ENCODE data around the gene PMEL. TPM values are rescaled to one million over a fixed set of nuclear protein-coding genes. Genes with fewer than 3 reads are reported as not detected.
"Not testable (repeated sequence)": the region's sequence is repeated elsewhere in the genome, so short reads cannot be mapped to it uniquely, and the experiment has no call there.

PMEL gene
- total and polyA plus RNA-seq, 5 donors, result 0.45 to 2.2 (median 1.1) TPM

GRCh38 chr12:55983232-55983842, 17.5 kb upstream of the PMEL start:
- ATAC-seq (peak; percentile 23 to 31), DNase-seq (no peak)
- peaks cover 2% of the 10 kb centered on the region for H3K4me1 ChIP-seq (ENCODE audit: control insufficient read depth, insufficient read depth, low read length)
- intact Hi-C loops (cut with DNase I), result no loop called here
- 66% methylated on average over 4 of the region's 4 CpGs for WGBS
- no peak overlapping the region for H3K27ac ChIP-seq (ENCODE audit: low read length)
- no peaks in the 10 kb centered on the region for H3K27me3 ChIP-seq (ENCODE audit: control insufficient read depth, insufficient read depth)
- H3K9me3 ChIP-seq (ENCODE audit: control insufficient read depth, low read length), result no peaks in the 10 kb centered on the region
- H3K4me3 ChIP-seq (ENCODE audit: low read length), result no peak overlapping the region

GRCh38 chr12:55982319-55982936, 16.6 kb upstream of the PMEL start:
- DNase-seq (no peak), ATAC-seq (no peak)
- no peaks in the 10 kb centered on the region for H3K27me3 ChIP-seq (ENCODE audit: control insufficient read depth, insufficient read depth)
- H3K9me3 ChIP-seq (ENCODE audit: control insufficient read depth, low read length), result no peaks in the 10 kb centered on the region
- peaks cover 2% of the 10 kb centered on the region for H3K4me1 ChIP-seq (ENCODE audit: control insufficient read depth, insufficient read depth, low read length)
- H3K27ac ChIP-seq (ENCODE audit: low read length), result no peak overlapping the region
- whole genome bisulfite sequencing, result 54% methylated on average over 3 of the region's 3 CpGs
- no peak overlapping the region for H3K4me3 ChIP-seq (ENCODE audit: low read length)
- intact Hi-C loops (cut with DNase I), result no loop called here

GRCh38 chr12:55981882-55982281, 16.0 kb upstream of the PMEL start:
- 79% methylated on average over 5 of the region's 5 CpGs for WGBS

GRCh38 chr12:55979069-55979468, 13.2 kb upstream of the PMEL start:
- ATAC-seq (no peak), DNase-seq (no peak)
- no peaks in the 10 kb centered on the region for H3K9me3 ChIP-seq (ENCODE audit: control insufficient read depth, low read length)
- intact Hi-C loops (cut with DNase I), result no loop called here
- no peak overlapping the region for H3K27ac ChIP-seq (ENCODE audit: low read length)
- H3K4me3 ChIP-seq (ENCODE audit: low read length), result no peak overlapping the region
- 90% methylated on average over 3 of the region's 3 CpGs for WGBS
- H3K4me1 ChIP-seq (ENCODE audit: control insufficient read depth, insufficient read depth, low read length), result peaks cover 2% of the 10 kb centered on the region
- no peaks in the 10 kb centered on the region for H3K27me3 ChIP-seq (ENCODE audit: control insufficient read depth, insufficient read depth)

More at GRCh38 chr12:55981882-55982281, 16.0 kb upstream of the PMEL start:
- H3K27ac ChIP-seq (ENCODE audit: low read length); H3K4me1 ChIP-seq (ENCODE audit: control insufficient read depth, insufficient read depth, low read length); intact Hi-C loops (cut with DNase I); H3K4me3 ChIP-seq (ENCODE audit: low read length); H3K27me3 ChIP-seq (ENCODE audit: control insufficient read depth, insufficient read depth); H3K9me3 ChIP-seq (ENCODE audit: control insufficient read depth, low read length); DNase-seq; ATAC-seq: not testable (repeated sequence)

- Histone ChIP-seq H3K4me1 (ENCODE audit: control insufficient read depth, insufficient read depth, low read length) (no peaks in the 10 kb centered on the region), H3K27me3 (ENCODE audit: control insufficient read depth, insufficient read depth) (no peaks in the 10 kb centered on the region), H3K9me3 (ENCODE audit: control insufficient read depth, low read length) (no peaks in the 10 kb centered on the region), H3K27ac (ENCODE audit: low read length) (no peak overlapping the region), H3K4me3 (ENCODE audit: low read length) (no peak overlapping the region)
- intact Hi-C loops (cut with DNase I), result no loop called here
- 87% methylated on average over 7 of the region's 7 CpGs for WGBS
- DNase-seq (no peak), ATAC-seq (no peak)
Measured at GRCh38 chr12:55978393-55978792, 12.6 kb upstream of the PMEL start.

GRCh38 chr12:55974308-55974730, 8.5 kb upstream of the PMEL start:
- H3K27ac ChIP-seq (ENCODE audit: low read length), result peak overlapping the region; percentile 91
- H3K4me3 ChIP-seq (ENCODE audit: low read length), result peak overlapping the region; percentile 93
- ATAC-seq (peak; percentile 47 to 55), DNase-seq (no peak)
- H3K9me3 ChIP-seq (ENCODE audit: control insufficient read depth, low read length), result no peaks in the 10 kb centered on the region
- WGBS, result 0% methylated on average over 15 of the region's 15 CpGs
- intact Hi-C loops (cut with DNase I), result no loop called here
- H3K27me3 ChIP-seq (ENCODE audit: control insufficient read depth, insufficient read depth), result no peaks in the 10 kb centered on the region
- no peaks in the 10 kb centered on the region for H3K4me1 ChIP-seq (ENCODE audit: control insufficient read depth, insufficient read depth, low read length)

GRCh38 chr12:55973599-55974307, 7.9 kb upstream of the PMEL start, which contains the start of gene RAB5B:
Gene RAB5B (plus strand): TSS chr12:55974078. CDS start chr12:55986961, 12,883 bp downstream.
- intact Hi-C loops (cut with DNase I), result no loop called here
- under 1% methylated on average over 39 of the region's 39 CpGs for WGBS
- H3K4me1 ChIP-seq (ENCODE audit: control insufficient read depth, insufficient read depth, low read length), result no peaks in the 10 kb centered on the region

GRCh38 chr12:55972911-55973598, 7.2 kb upstream of the PMEL start:
- H3K27me3 ChIP-seq (ENCODE audit: control insufficient read depth, insufficient read depth), result no peaks in the 10 kb centered on the region
- no peak for DNase-seq
- no peaks in the 10 kb centered on the region for H3K9me3 ChIP-seq (ENCODE audit: control insufficient read depth, low read length)
- H3K4me1 ChIP-seq (ENCODE audit: control insufficient read depth, insufficient read depth, low read length), result no peaks in the 10 kb centered on the region
- under 1% methylated on average over 18 of the region's 18 CpGs for WGBS
- peak overlapping the region; percentile 98 for H3K27ac ChIP-seq (ENCODE audit: low read length)
- peak in 1 of 2 donors; percentile 5 for ATAC-seq
- peak overlapping the region; percentile 87 for H3K4me3 ChIP-seq (ENCODE audit: low read length)
- intact Hi-C loops (cut with DNase I), result no loop called here

More at GRCh38 chr12:55973599-55974307, 7.9 kb upstream of the PMEL start, which contains the start of gene RAB5B:
- Histone ChIP-seq H3K9me3 (ENCODE audit: control insufficient read depth, low read length) (no peaks in the 10 kb centered on the region), H3K27me3 (ENCODE audit: control insufficient read depth, insufficient read depth) (no peaks in the 10 kb centered on the region), H3K27ac (ENCODE audit: low read length) (peak within 1 kb of the TSS; percentile 98), H3K4me3 (ENCODE audit: low read length) (peak within 1 kb of the TSS; percentile 93)
- peak; percentile 99 to 100 (median 100) for DNase-seq
- peak; percentile 96 for ATAC-seq

GRCh38 chr12:55972456-55972855, 6.6 kb upstream of the PMEL start:
- no peaks in the 10 kb centered on the region for H3K9me3 ChIP-seq (ENCODE audit: control insufficient read depth, low read length)
- H3K4me3 ChIP-seq (ENCODE audit: low read length), result peak overlapping the region; percentile 87
- DNase-seq (no peak), ATAC-seq (no peak)
- intact Hi-C loops (cut with DNase I), result no loop called here
- peak overlapping the region; percentile 98 for H3K27ac ChIP-seq (ENCODE audit: low read length)
- H3K4me1 ChIP-seq (ENCODE audit: control insufficient read depth, insufficient read depth, low read length), result no peaks in the 10 kb centered on the region
- no peaks in the 10 kb centered on the region for H3K27me3 ChIP-seq (ENCODE audit: control insufficient read depth, insufficient read depth)
- whole genome bisulfite sequencing, result 33% methylated on average over 1 of the region's 1 CpG

- peaks cover 2% of the 10 kb centered on the region for H3K4me1 ChIP-seq (ENCODE audit: control insufficient read depth, insufficient read depth, low read length)
- H3K27ac ChIP-seq (ENCODE audit: low read length), result peak overlapping the region; percentile 23
Measured at GRCh38 chr12:55972042-55972441, 6.2 kb upstream of the PMEL start.

More at GRCh38 chr12:55972042-55972441, 6.2 kb upstream of the PMEL start:
- H3K4me3 ChIP-seq (ENCODE audit: low read length), result peak overlapping the region; percentile 87
- no peaks in the 10 kb centered on the region for H3K27me3 ChIP-seq (ENCODE audit: control insufficient read depth, insufficient read depth)
- ATAC-seq (no peak), DNase-seq (no peak)
- no peaks in the 10 kb centered on the region for H3K9me3 ChIP-seq (ENCODE audit: control insufficient read depth, low read length)
- 56% methylated on average over 3 of the region's 3 CpGs for WGBS
- intact Hi-C loops (cut with DNase I), result no loop called here
